Measurements from ENCODE around the gene CAMKMT.

The CAMKMT gene

GRCh38 chr2:44778671-44779476 lies 417.1 kb downstream of the CAMKMT start:
- no peak for DNase-seq

GRCh38 chr2:44779793-44780192 lies 418.0 kb downstream of the CAMKMT start:
- no peak for DNase-seq

GRCh38 chr2:44780406-44780805 lies 418.7 kb downstream of the CAMKMT start:
- no peak for DNase-seq

- DNase-seq, result no peak
Observed at GRCh38 chr2:44785433-44785832, 423.7 kb downstream of the CAMKMT start.

- DNase-seq, result no peak
Observed at GRCh38 chr2:44786045-44786816, 424.5 kb downstream of the CAMKMT start.

- no peak for DNase-seq
Observed at GRCh38 chr2:44786817-44787214, 425.1 kb downstream of the CAMKMT start.

- DNase-seq, result no peak
Observed at GRCh38 chr2:44787663-44788062, 425.9 kb downstream of the CAMKMT start.

- no peak for DNase-seq
Observed at GRCh38 chr2:44789446-44789845, 427.7 kb downstream of the CAMKMT start.

GRCh38 chr2:44789971-44790721 lies 428.4 kb downstream of the CAMKMT start:
- DNase-seq, result no peak

- no peak for DNase-seq
Observed at GRCh38 chr2:44793322-44793870, 431.6 kb downstream of the CAMKMT start.

- DNase-seq, result no peak
Observed at GRCh38 chr2:44796771-44797170, 435.0 kb downstream of the CAMKMT start.

GRCh38 chr2:44798139-44798659 lies 436.5 kb downstream of the CAMKMT start:
- DNase-seq, result no peak

- no peak for DNase-seq
Observed at GRCh38 chr2:44799105-44799504, 437.4 kb downstream of the CAMKMT start.

GRCh38 chr2:44799754-44800153 lies 438.0 kb downstream of the CAMKMT start:
- DNase-seq, result no peak

- DNase-seq, result no peak
Observed at GRCh38 chr2:44801289-44801840, 439.6 kb downstream of the CAMKMT start.

GRCh38 chr2:44801841-44802776 lies 440.4 kb downstream of the CAMKMT start:
- DNase-seq, result no peak

GRCh38 chr2:44802777-44803424 lies 441.2 kb downstream of the CAMKMT start:
- no peak for DNase-seq

GRCh38 chr2:44804406-44805265 lies 442.9 kb downstream of the CAMKMT start:
- no peak for DNase-seq

GRCh38 chr2:44805401-44806235 lies 443.9 kb downstream of the CAMKMT start:
- DNase-seq, result no peak
